Activated naive CD4-positive, alpha-beta T cell treated with anti-CD3 and anti-CD28 coated beads, Interleukin-2, amount 50 U/mL, for 72 hours (primary cell): ENCODE measurements around the gene DENND1C. TPM values are rescaled to one million over a fixed set of nuclear protein-coding genes. Genes with fewer than 3 reads are reported as not detected.

ENCODE experiments used
- ATAC-seq, 2 donors: fragments of 150-1000 bp; cut with Tn5 transposase; 2 replicates each; pipeline ENCODE4 v1.10.0; 2021; ENCODE audit warnings: mild to moderate bottlenecking in 2 of 2, moderate library complexity in 2 of 2
- DNase-seq, 2 donors: peaks; one replicate each; pipeline ENCODE4 v3.0.0; 2021 to 2022; ENCODE audit warnings: low spot score in 2 of 2
- H3K27ac Mint-ChIP-seq, 2 donors: one replicate each; pipeline ENCODE4 v1.8.0; 2022; ENCODE audit warnings: mild to moderate bottlenecking in 2 of 2, mixed read lengths in 2 of 2
- H3K36me3 Mint-ChIP-seq, 2 donors: one replicate each; pipeline ENCODE4 v1.8.0; 2022; ENCODE audit warnings: mixed read lengths in 2 of 2
- H3K9me3 Mint-ChIP-seq, 2 donors: one replicate each; pipeline ENCODE4 v1.8.0; 2022; ENCODE audit warnings: mixed read lengths in 2 of 2
- total RNA-seq, 2 donors: library from RNA; stranded (reverse); gene quantifications; one replicate each; pipeline ENCODE4 v1.2.3, GENCODE V29; 2022

DENND1C gene
- total RNA-seq, 2 donors from 2014 or later: 70.8 to 84.4 TPM

DNA sequence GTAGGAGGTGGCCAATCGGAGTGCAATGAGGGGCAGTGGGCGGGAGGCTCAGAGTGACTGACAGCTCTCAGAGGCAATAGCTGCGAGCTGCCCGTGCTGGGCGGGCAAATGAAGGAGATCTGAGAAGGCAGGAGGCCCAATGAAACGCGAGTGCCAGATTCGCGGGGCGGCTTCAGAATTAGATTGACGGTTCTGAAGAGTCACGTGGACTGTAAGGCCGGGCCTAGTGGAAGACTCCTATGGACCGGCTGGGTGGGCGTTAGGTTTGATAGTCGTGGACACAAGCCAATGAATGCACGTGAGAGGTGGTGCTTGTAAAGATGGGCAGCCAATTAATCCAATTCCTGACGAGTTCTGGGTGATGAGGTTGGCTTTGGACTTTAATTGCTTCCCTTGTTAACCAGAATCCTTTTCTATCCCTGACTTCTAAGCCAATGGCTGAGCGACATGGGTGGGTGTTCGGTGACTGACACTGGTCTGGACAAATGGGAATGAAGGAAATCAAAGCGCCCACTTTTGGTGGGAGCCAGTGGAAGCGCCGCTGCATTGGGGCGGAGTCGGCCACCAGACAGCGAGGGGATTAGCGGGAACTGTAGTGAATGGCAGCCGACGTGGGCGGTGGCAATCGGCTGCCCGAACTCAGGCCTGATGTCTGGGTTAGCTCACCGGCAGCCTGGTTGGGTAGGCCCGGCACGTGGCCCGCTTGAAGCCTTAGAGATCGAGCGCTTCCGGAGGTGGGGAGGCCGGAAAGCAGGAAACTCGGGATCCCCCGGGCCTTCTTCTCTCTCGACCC lies 56.5 kb downstream of the DENND1C start:
- H3K9me3 Mint-ChIP-seq: no peaks in the 10 kb centered on the region
- DNase-seq: peak; percentile 95 to 100
- peak; percentile 89 to 90 for ATAC-seq
- peaks cover 12 to 17% of the 10 kb centered on the region in 2 donors for H3K36me3 Mint-ChIP-seq
- peak overlapping the region; percentile 95 to 97 for H3K27ac Mint-ChIP-seq

DNA sequence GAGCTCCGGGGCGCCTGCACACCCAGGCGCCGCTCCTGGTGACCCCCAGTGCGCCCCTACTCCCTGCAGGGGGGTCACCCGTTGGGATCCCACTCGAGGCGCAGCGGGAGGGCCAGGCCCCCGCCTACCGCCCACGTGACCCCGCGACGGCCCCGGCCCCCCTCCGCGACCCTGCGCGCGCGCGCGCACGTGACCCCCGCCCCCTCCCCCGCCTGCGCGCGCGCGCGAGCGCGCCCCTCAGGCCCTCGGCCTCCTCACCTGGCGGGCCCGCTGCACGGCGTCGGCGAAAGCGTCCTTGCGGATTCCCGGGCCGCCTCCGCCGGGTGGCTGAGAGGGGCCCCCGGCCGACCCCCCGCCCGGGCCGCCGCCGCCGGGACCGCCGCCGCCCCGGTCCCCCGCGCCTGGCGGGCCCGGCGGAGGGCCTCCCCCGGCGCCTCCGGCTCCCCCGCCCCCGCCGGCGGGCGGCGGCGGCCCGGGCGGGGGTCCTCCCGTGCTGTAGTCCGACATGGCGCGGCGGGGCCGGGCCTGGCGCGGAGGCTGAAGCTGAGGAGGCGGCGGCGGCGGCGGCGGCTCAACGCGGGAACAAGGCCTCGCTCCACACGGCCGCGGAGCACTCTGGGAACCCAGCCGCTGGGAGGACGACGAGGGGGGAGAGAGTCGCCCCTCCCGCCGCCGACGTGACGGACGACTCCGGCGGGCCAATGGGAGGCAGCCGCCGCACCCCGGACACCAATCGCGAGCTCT lies 57.2 kb downstream of the DENND1C start, which contains the start of gene KHSRP:
TSS of gene KHSRP (minus strand) at position 617 of the 744 bp plus-strand sequence. CDS start at position 507, 110 bp downstream.
- no peak for ATAC-seq
- peak in 1 of 2 donors; percentile 25 for DNase-seq
- Mint-ChIP-seq H3K9me3 (no peaks in the 10 kb centered on the region), H3K36me3 (peaks cover 12 to 17% of the 10 kb centered on the region in 2 donors), H3K27ac (peak within 1 kb of the TSS; percentile 95 to 97)

DNA sequence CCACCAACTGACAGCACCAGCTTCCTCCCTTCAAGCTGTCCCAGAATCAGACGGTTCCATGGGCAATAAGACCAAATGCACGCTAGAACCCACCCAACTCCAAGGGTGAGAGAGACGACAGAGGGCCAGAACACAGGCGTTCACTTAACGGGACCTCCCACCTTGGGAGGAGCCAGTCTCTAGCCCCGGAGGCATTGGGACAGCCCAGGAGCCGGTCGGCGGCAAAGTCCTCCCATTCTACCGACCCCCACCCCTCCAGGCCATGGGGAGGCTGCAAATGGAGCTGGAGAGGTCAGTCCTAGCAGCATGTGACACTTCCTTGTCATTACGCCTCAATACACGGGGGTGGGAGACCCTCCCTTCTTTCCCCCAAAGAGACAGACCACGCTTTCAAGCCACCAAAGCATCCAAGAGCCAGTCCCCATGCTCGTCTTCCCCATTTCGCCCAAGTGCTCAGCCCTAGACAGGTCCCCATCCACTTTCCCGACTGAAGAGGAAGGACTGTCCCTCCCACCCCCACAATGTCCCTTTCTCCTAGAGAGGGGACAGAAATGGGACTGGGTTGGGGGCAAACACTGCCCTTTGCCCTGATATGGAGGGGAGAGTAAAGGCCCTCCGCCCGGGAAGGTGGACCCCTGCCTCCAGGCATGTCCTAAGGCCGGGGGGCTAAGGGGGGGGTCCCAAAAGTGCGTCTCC lies 57.9 kb downstream of the DENND1C start:
- peak in 1 of 2 donors; percentile 51 for DNase-seq
- Mint-ChIP-seq H3K9me3 (no peaks in the 10 kb centered on the region), H3K36me3 (peaks cover 12 to 23% of the 10 kb centered on the region in 2 donors), H3K27ac (peak overlapping the region; percentile 83 to 96)
- no peak for ATAC-seq

DNA sequence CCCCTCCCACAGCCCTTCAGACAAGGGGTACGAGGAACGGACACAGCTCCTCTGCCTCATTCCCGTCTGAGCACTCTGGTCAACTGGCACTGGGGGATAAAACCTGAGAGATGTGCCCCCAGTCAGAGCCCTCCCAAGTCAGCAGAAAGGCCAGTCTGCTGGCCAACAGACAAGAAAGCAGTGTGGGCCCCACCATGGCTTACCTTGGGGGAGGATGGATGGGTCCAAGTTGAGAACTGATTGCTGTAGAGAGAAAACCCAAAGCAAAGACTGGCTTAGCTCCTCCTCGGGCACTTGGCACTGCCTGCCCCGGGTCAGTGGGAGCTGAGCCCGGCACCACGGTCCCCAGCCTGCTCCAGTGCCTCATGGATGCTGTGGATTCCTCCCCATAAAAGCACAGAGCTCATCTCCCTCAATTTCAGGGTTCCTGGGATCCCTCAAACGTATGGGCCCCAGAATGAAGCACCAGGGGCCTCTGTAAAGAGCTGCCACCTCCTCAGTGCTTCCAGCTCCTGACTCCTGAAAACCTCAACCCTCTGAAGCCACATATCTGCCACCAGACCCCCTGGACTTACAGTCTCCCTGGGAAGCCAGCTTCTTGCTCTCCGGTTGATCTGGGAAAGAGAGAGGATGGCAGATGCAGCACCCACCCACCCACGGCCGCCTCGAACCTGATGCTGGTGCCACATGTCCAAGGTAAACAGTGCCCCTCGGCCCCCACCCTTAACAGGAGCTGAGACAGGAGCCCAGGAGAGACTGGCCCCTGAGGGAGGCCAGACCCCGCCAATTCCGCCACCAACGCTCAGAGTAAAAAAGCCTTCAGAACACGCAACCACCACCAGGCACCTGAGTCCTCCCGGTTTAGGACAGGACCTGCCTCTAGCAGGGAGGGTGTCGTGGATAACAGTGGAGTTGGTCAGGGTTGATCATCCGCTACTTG lies 60.2 kb downstream of the DENND1C start:
- ATAC-seq (no peak), DNase-seq (no peak)
- no peaks in the 10 kb centered on the region for H3K9me3 Mint-ChIP-seq
- H3K36me3 Mint-ChIP-seq: peaks cover 12 to 31% of the 10 kb centered on the region in 2 donors
- peak overlapping the region in 1 of 2 donors; percentile 79 for H3K27ac Mint-ChIP-seq

DNA sequence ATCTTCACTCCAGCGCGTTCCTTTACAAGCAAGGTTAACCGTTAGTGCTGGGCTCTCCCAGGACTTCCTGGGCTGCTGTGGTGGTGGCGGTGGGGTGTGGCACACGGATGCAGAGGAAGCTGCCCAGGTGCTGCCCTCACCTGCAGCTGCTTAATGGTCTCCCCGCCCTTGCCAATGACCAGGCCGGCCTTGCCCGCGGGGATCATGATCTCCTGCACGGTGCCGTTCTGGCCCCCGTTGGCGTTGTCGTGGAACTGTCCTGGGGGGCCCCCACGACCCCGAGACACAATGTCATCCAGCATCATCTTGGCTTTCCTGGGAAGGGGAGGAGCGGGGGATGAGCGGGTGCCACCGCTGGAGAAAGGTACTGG lies 63.0 kb downstream of the DENND1C start:
- ATAC-seq (no peak), DNase-seq (no peak)
- Mint-ChIP-seq H3K36me3 (peaks cover 21 to 28% of the 10 kb centered on the region in 2 donors), H3K9me3 (no peaks in the 10 kb centered on the region), H3K27ac (peak overlapping the region; percentile 33 to 44)

DNA sequence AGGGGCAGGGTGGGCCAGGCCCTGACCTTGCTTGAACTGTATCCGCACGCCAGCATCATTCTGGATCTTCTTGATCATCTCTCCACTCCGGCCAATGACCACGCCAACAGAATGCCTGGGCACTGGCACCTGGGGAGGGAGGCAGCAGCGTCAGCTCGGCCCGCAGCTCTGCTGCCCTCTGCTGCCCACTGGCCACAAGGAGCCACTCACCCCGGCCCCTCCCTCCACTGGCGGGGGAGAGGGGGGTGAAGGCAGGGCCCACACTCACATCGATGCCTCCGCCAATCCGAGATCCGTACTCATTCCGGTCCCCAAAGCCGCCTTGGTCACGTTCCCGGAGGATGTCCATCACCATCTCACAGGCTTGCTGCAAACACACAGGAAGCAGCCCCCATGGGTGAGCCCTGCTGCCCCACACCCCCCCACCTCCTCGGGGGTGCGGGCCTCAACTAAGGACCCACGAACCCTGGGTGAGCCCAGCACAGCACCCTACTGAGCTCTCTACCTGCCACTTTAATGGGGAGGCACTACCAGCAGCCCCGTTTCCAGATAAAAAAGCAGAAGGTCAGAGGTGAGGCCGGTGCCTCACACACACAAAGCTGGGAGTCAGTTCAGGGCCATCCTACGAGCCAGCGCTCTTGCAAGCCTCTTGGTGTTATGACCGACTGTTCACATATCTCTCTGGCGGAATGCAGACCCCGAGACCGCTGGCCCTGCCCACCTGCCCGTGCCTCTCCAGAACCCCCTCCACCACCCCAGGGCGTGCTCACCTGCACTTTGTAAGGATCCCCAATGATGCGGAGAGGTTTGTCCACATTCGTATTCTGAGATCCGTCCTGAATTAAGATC lies 63.6 kb downstream of the DENND1C start:
- peaks cover 15 to 23% of the 10 kb centered on the region in 2 donors for H3K36me3 Mint-ChIP-seq
- ATAC-seq (no peak), DNase-seq (no peak)
- no peaks in the 10 kb centered on the region for H3K9me3 Mint-ChIP-seq
- H3K27ac Mint-ChIP-seq: peak overlapping the region in 1 of 2 donors; percentile 44

Other genes starting within 250 kb of the DENND1C start
- 10 to 100 TPM; 31.8 to 48.2 TPM for gene MLLT1, start 201.8 kb downstream of the DENND1C start, total RNA-seq
- under 1 TPM in 1 of 2 donors, not detected in 1; 0.52 TPM for gene ACER1, start 148.2 kb downstream of the DENND1C start, total RNA-seq
- gene CLPP, start 120.3 kb downstream of the DENND1C start, total RNA-seq: 100 to 1,000 TPM; 184 to 190 TPM
- 10 to 100 TPM; 33.9 to 89.4 TPM for gene ALKBH7, start 109.0 kb downstream of the DENND1C start, total RNA-seq
- gene PSPN, start 105.9 kb downstream of the DENND1C start, total RNA-seq: 1 to 10 TPM; 2.0 to 3.4 TPM
- gene GTF2F1, start 88.6 kb downstream of the DENND1C start, total RNA-seq: 10 to 100 TPM; 44.6 to 78.4 TPM
- 100 to 1,000 TPM; 240 to 353 TPM for gene KHSRP, start 57.0 kb downstream of the DENND1C start, total RNA-seq
- under 1 TPM in 1 of 2 donors, not detected in 1; 0.14 TPM for gene SLC25A41, start 48.0 kb downstream of the DENND1C start, total RNA-seq
- gene SLC25A23, start 22.0 kb downstream of the DENND1C start, total RNA-seq: 10 to 100 TPM in 1 of 2 donors, under 1 TPM in 1; 0.96 to 36.0 TPM
- gene CRB3, start 17.5 kb downstream of the DENND1C start, total RNA-seq: 1 to 10 TPM in 1 of 2 donors, under 1 TPM in 1; 0.59 to 2.6 TPM
- gene TUBB4A, start 20.5 kb upstream of the DENND1C start, total RNA-seq: 1 to 10 TPM; 2.6 to 9.4 TPM
- gene TNFSF9, start 49.2 kb upstream of the DENND1C start, total RNA-seq: 1 to 10 TPM in 1 of 2 donors, under 1 TPM in 1; 0.43 to 3.4 TPM
- 1 to 10 TPM; 4.8 to 8.4 TPM for gene CD70, start 109.4 kb upstream of the DENND1C start, total RNA-seq
- gene TNFSF14, start 188.4 kb upstream of the DENND1C start, total RNA-seq: 10 to 100 TPM; 24.9 to 25.3 TPM
- gene C3, start 238.9 kb upstream of the DENND1C start, total RNA-seq: under 1 TPM; 0.54 to 0.84 TPM